Thyroid gland (tissue), 4 donors: Measurements from ENCODE around the gene PDZK1IP1.

Experiments
- POLR2A ChIP-seq, 2 donors: fragments of 450-650 bp; IDR thresholded peaks; one replicate each; pipeline ENCODE4 v1.6.1; 2017; ENCODE audit warnings: antibody characterized with exemption in 2 of 2, mild to moderate bottlenecking in 2 of 2, moderate library complexity in 1 of 2
- TF ChIP-seq, protein P1 (sequence below), 6 experiments: fragments of 200-600 bp in 3 of 6; fragments of 450-650 bp in 3 of 6; sonication (generic) in 3 of 6; IDR thresholded peaks; one replicate each; pipeline ENCODE4 v1.5.1; 2016 to 2019; ENCODE audit warnings: antibody characterized with exemption in 6 of 6, mild to moderate bottlenecking in 2 of 6, inconsistent platforms in 1 of 6, moderate library complexity in 1 of 6

DNA sequence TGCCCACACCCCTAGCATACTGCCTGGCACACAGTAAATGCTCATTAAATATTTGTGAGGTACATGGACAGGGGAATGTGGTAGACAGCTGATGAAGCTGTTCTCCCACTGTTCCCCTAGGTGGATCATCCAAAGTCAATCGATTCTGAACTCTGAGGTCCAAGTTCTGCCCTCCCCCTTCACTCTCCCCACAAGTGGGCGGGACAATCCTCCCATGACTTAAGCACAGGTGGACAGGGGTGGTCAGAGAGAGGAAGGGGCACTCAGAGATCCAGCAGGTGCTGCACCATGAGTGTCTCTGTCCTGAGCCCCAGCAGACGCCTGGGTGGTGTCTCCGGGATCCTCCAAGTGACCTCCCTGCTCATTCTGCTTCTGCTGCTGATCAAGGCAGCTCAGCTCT, 52.6 kb downstream of the PDZK1IP1 start, which contains the start of gene CYP4A22:
- TF ChIP-seq, protein P1, sequence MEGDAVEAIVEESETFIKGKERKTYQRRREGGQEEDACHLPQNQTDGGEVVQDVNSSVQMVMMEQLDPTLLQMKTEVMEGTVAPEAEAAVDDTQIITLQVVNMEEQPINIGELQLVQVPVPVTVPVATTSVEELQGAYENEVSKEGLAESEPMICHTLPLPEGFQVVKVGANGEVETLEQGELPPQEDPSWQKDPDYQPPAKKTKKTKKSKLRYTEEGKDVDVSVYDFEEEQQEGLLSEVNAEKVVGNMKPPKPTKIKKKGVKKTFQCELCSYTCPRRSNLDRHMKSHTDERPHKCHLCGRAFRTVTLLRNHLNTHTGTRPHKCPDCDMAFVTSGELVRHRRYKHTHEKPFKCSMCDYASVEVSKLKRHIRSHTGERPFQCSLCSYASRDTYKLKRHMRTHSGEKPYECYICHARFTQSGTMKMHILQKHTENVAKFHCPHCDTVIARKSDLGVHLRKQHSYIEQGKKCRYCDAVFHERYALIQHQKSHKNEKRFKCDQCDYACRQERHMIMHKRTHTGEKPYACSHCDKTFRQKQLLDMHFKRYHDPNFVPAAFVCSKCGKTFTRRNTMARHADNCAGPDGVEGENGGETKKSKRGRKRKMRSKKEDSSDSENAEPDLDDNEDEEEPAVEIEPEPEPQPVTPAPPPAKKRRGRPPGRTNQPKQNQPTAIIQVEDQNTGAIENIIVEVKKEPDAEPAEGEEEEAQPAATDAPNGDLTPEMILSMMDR (IDR thresholded peaks at IDR 0.05), result no peak
- no peak for TF ChIP-seq POLR2A (IDR thresholded peaks at IDR 0.05)
